K562 treated with DMSO at 1 percent for 48 hours (cell line): ENCODE results near the gene CCDC198. TPM values are rescaled to one million over a fixed set of nuclear protein-coding genes. Genes with fewer than 3 reads are reported as not detected.

Experiments used
- total RNA-seq: library from RNA; unstranded; fragments of 300-600 nt; gene quantifications from 2 replicates; pipeline ENCODE4 v1.2.3, GENCODE V29; 2022; ENCODE audit warnings: low replicate concordance; ENCODE audit errors: extremely low read depth

The CCDC198 gene
- not detected in 2 replicates for total RNA-seq

GRCh38 chr14:57493467-57494181 is at the start of gene CCDC198:
Gene CCDC198 (minus strand): TSS chr14:57493857. CDS start chr14:57493715, 142 bp downstream.

Other genes with a start within 250 kb of the CCDC198 start
- gene EXOC5, start 225.0 kb downstream of the CCDC198 start, total RNA-seq: not detected in 2 replicates
- not detected in 2 replicates for gene AP5M1, start 224.9 kb downstream of the CCDC198 start, total RNA-seq
- gene NAA30, start 103.3 kb downstream of the CCDC198 start, total RNA-seq: not detected in 2 replicates